GM21737 (cell line): Measurements from ENCODE around the gene PLAAT3.
"Not testable (repeated sequence)": the region's sequence is repeated elsewhere in the genome, so short reads cannot be mapped to it uniquely, and the experiment has no call there.

Experiments used
- ATAC-seq: cut with Tn5 transposase; IDR thresholded peaks from one replicate; pipeline ENCODE4 v1.9.1; 2021; ENCODE audit warnings: mild to moderate bottlenecking, moderate library complexity; ENCODE audit not compliant: unreplicated experiment

Gene PLAAT3

GRCh38 chr11:63614136-63614671 lies at the start of gene PLAAT3:
TSS of gene PLAAT3 (minus strand) at chr11:63614433. CDS start at chr11:63614014, 419 bp downstream.
- no peak for ATAC-seq

DNA sequence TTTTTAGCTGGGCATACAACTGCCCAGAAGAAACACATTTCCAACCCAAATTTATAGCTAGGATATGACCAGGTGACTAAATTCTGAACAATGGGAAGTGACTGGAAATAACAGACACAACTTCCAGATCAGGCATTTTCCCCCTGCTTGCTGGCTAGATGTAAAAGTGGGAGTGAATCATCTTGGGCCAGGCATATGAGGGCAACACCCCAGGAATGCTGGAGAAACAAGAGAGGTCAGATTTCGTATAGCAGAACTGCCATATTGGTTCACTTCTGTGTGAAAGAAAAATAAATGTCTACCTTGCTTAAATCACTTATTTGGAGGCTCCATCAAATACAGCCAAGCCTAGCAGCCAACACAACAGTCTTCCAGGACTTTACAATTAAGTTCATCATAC lies 49.6 kb upstream of the PLAAT3 start:
- ATAC-seq: no peak

- no peak for ATAC-seq
Observed at GRCh38 chr11:63660972-63661371, 46.7 kb upstream of the PLAAT3 start.

GRCh38 chr11:63652671-63653070 lies 38.4 kb upstream of the PLAAT3 start:
- ATAC-seq: no peak

GRCh38 chr11:63643205-63643604 lies 29.0 kb upstream of the PLAAT3 start:
- ATAC-seq: no peak

GRCh38 chr11:63641727-63642126 lies 27.5 kb upstream of the PLAAT3 start:
- ATAC-seq: no peak

GRCh38 chr11:63639199-63639832 lies 25.1 kb upstream of the PLAAT3 start:
- ATAC-seq: no peak

- not testable (repeated sequence) for ATAC-seq
Observed at GRCh38 chr11:63638436-63638835, 24.2 kb upstream of the PLAAT3 start.

GRCh38 chr11:63635762-63636465 lies 21.7 kb upstream of the PLAAT3 start:
- ATAC-seq: no peak

DNA sequence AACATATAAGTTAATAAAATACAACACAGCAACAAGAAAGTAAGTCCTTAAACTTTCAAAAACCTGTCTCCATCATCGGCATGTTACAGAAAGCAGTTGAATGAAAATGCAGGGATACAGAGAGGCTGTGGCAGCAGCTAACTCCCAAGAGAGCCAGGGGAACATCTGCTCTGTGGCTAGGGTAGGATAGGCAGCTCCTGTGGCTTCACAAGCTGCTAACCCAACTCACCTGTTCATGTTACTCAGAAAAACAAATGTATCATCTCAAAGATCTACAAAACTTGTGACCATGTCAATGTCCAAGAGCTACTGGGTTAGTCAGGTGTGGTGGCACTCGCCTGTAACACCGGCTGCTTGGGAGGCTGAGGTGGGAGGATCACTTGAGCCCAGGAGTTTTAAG lies 15.2 kb upstream of the PLAAT3 start:
- ATAC-seq: no peak

DNA sequence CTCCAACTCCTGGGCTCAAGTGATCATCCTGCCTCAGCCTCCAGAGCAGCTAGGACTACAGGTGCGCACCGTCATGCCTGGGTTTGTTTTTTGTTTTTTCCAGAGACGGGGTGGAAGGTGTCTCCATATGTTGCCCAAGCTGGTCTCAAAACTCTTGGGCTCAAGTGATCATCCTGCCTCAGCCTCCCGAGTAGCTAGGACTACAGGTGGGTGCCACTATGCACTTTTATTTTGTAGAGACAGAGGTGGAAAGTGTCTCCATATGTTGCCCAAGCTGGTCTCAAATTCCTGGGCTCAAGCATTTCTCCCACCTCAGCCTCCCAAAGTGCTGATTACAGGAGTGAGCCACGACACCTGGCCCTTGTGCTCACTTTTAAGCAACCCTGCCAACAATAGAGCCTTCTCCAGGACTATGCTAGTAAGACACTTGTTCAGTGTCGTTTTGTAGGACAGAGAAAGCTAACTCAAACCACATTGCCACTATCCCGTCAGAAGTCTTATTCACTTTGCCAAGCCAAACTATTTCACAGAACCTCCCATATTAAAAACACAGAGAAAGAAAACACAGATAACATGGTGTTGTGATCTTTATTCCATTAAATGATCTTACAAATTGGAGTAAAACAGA lies 9.4 kb upstream of the PLAAT3 start:
- no peak for ATAC-seq

DNA sequence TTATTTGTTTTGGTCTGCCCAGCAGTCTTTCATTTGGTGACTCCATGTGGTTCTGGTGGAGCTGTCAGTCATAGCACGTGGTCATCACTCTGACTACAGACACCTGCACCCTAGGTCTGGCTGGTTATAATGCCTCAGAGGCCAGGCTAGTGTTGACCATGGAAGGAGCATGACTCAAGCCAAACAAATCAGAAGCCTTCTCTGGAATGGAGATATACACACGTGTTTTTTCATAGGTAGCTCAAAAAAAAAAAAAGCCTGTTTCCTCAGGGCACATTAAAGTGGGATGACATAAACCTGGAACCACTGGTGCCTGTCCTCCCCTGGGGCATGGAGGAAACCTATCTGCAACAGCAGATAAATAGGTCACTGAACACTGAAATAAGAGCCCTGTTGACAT lies 8.1 kb upstream of the PLAAT3 start:
- no peak for ATAC-seq

DNA sequence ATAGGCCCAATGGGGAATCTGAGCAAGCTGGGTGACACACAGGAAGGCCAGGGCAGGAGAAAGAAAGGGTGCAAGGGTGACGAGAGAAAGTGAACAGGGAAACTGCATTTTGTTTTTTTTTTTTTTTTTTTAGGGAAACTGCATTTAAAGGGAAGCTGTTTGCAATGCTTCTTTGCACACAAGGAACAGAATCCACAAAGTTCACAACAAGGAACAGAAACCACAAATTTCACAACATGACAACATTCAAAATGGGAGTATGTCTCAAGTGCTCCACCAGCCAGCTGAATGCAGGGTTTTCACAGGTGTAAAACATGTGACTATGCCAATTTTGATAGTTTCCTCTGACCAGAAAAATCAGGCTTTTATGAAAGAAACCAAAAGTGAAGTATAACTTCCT lies 6.8 kb upstream of the PLAAT3 start:
- ATAC-seq: no peak

DNA sequence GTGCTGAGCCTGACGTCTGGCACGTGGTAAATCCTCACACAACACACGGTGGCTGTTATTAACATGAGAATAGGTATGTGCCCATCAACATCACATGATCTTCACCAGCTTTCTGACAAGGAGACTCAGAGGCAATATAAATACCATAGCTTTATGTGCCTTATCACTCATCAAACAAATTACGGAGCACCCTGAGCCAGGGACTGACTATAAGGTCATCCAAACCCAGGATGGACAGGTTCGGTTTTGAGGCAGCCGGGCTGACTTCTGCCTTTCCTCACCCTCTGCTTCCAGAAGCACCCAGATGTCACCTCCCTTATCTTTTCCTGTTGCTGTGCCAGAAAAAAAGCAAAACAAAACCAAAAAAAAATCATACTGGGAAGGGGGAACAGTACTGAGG lies 5.7 kb upstream of the PLAAT3 start:
- no peak for ATAC-seq

- ATAC-seq: not testable (repeated sequence)
Observed at GRCh38 chr11:63617686-63618085, 3.5 kb upstream of the PLAAT3 start.

DNA sequence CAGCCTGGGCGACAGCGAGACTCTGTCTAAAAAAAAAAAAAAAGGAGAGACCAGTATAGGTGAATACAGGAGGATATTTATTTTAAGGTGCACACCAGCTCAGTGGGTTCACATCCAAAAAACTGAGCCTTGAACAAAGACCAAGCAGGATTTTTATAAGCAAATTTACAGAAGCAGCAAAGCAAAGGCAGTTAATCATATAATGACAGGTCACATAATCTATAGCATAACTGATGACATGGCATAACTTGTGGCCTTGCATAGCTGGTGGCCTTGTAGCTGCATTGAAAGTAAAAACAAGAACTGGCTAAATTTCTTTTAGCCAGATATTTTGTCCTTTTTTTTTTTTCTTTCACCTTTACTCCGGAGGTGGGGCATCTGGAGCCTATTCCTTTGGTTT lies 2.7 kb upstream of the PLAAT3 start:
- no peak for ATAC-seq

DNA sequence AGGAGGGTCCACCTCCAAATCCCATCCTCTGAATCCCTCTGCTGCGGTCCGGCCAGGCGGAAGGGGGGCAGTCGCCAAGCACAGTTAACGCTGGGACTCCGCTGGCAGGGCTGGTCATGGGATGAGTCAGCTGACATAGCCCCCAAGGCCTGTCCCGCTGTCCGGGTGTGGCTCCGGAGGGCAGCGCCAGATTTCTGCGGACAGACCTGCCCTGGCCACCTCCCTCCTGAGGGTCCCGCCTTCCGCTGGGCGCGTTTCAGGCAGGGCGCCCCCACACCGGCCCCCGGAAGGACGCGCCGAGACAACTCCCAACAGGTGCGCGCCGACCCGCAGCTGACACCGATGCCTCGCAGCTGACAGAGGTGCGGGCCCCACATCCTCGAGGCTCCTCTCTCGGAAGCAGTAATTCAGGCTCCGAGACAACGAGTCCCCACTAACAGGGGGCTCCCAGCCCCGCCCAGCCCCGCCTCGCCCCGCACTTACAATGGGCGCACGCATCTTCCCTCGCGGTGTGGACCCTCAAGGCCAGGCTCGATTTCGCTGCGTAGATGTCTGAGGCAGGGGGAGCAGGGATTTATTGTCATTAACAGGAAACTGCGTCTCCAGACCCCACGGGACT lies 607 bp downstream of the PLAAT3 start:
- ATAC-seq: no peak

- ATAC-seq: no peak
Observed at GRCh38 chr11:63612181-63612580, 2.1 kb downstream of the PLAAT3 start.

- no peak for ATAC-seq
Observed at GRCh38 chr11:63611395-63611747, 2.9 kb downstream of the PLAAT3 start.

DNA sequence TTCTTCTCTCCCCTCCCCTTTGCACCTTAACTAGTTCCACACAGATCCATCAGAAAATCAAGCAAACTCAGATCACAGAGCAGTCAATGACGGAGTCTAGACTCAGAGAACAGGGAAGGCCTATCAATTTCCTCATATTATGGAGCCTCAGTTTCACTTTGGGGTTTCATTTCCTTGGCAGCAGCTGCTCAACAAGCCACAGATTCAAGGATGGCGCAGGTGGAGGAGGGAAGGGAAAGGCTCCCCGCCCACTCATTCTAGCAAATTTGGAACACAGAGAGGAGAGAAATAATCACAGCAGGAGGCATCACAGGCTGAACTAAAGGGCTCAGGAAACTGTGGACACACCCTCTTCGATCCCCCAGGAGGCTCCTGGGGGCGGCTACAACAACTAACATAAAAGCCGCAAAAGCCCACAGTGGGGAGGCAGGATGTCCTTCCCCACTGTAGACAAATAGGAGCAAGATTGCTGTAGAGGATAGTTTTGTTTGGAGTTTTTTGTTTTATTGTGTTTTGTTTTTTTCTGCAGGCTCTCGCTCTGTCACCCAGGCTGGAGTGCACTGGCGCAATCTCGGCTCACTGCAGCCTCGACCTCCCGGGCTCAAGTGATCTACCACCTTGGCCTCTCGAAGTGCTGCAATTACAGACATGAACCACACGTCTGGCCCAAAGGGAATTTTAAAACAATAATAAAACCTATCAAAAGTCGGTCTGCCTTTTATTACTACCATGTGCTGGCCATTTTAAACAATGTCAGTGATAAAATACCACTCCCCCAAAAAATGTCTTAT lies 3.4 kb downstream of the PLAAT3 start:
- no peak for ATAC-seq
